Measurements from ENCODE around the gene ARMC10. TPM values are rescaled to one million over a fixed set of nuclear protein-coding genes. Genes with fewer than 3 reads are reported as not detected.
"Not testable (repeated sequence)": the region's sequence is repeated elsewhere in the genome, so short reads cannot be mapped to it uniquely, and the experiment has no call there.

The ARMC10 gene
- total RNA-seq: 10 to 100 TPM; 16.2 to 31.2 (median 23.6) TPM
- 10 to 100 TPM in 1 of 2 donors, 1 to 10 TPM in 1; 9.9 to 21.9 TPM for polyA plus RNA-seq
- long read RNA-seq, donor 1, transcript ARMC10-209 (5 exons, 2,347 nt): minor isoform, 8 of 50 reads
- long read RNA-seq, donor 1, transcript ARMC10-208 (6 exons, 2,524 nt): major isoform, 33 of 50 reads
- long read RNA-seq, donor 1, transcript ARMC10-202 (7 exons, 2,635 nt): minor isoform, 5 of 50 reads
- long read RNA-seq, donor 1, partial matches to known transcripts: 0 of 50 reads
- long read RNA-seq, donor 1, other reads (novel, unspliced or antisense): 4 of 50 reads
- long read RNA-seq, donor 2, transcript ARMC10-208 (6 exons, 2,524 nt): major isoform, 23 of 44 reads
- long read RNA-seq, donor 2, transcript ARMC10-202 (7 exons, 2,635 nt): minor isoform, 8 of 44 reads
- long read RNA-seq, donor 2, partial matches to known transcripts: 1 of 44 reads
- long read RNA-seq, donor 2, other reads (novel, unspliced or antisense): 12 of 44 reads
- long read RNA-seq, donor 3, partial matches to known transcripts: 0 of 8 reads
- long read RNA-seq, donor 3, other reads (novel, unspliced or antisense): 5 of 8 reads

DNA sequence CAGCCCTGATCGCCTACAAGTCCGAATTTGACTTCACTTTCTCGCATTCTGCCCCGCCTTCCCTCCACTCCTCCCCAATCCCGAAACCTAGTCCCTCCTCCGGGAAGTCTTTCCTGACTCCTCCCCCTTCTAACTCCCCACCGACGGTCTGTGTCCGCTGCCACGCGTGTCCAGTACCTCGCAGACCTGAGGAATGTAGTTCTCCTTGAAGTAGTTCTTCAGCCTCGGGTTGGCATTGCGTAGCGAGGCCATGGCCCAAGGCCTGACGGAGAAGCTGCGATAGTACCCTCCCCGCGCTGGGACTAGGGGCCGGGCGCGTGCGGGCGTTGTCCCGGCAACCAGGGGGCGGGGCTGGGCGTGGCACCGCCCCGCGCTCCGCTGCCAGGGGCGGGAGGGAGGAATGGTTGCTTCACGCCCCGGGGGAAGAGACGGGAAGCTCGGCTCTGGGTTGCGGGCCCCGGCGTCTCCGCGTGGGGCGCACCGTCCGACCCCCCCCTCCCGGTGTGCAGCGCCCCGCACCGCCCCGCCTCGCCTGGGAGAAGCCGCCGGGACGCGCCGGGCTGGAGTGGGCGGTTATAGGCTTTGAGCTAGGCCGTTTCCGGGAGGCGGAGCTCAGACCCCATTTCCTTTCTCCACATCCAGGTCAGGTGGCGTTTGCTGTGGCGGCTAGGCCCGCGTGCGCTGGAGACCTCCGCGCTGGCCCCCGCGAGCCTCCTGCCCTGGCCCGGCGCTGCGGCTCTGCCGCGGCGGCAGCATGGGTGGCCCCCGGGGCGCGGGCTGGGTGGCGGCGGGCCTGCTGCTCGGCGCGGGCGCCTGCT is at the start of gene ARMC10, which contains the start of gene FBXL13:
Gene ARMC10 (plus strand): TSS at position 622 of the 818 bp plus-strand sequence. CDS start 133 bp downstream, at position 755.
Gene FBXL13 (minus strand): TSS at position 278 of the 818 bp plus-strand sequence.
- Histone ChIP-seq H3K27ac (peak within 1 kb of the TSS; percentile 87 to 97 (median 92)), H3K36me3 (peaks cover 0 to 11% (median 0%) of the 10 kb centered on the region in 9 donors), H3K27me3 (no peaks in the 10 kb centered on the region), H3K9me3 (no peaks in the 10 kb centered on the region), H3K4me1 (peaks cover 0 to 31% (median 18%) of the 10 kb centered on the region in 9 donors), H3K4me3 (peak within 1 kb of the TSS; percentile 67 to 91 (median 76))
- peak; percentile 90 to 92 for DNase-seq
- TF ChIP-seq, protein P1, sequence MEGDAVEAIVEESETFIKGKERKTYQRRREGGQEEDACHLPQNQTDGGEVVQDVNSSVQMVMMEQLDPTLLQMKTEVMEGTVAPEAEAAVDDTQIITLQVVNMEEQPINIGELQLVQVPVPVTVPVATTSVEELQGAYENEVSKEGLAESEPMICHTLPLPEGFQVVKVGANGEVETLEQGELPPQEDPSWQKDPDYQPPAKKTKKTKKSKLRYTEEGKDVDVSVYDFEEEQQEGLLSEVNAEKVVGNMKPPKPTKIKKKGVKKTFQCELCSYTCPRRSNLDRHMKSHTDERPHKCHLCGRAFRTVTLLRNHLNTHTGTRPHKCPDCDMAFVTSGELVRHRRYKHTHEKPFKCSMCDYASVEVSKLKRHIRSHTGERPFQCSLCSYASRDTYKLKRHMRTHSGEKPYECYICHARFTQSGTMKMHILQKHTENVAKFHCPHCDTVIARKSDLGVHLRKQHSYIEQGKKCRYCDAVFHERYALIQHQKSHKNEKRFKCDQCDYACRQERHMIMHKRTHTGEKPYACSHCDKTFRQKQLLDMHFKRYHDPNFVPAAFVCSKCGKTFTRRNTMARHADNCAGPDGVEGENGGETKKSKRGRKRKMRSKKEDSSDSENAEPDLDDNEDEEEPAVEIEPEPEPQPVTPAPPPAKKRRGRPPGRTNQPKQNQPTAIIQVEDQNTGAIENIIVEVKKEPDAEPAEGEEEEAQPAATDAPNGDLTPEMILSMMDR (IDR thresholded peaks at IDR 0.05): peak in 6 of 9 donors; percentile 11 to 57 (median 38)
- ATAC-seq: peak; percentile 95 to 98 (median 97)
- 0 to 2% methylated on average over 80 to 83 of the region's 83 CpGs for WGBS, 2 donors
- intact Hi-C loops (cut with DNase I): loop anchor here in 4 of 10 donors (1.0 to 10.0 kb wide), 4 partner anchors 70 to 327 kb away; partner anchors contain the start of genes FAM185A (in 3 of the 4) and NAPEPLD (in 3 of the 4)

DNA sequence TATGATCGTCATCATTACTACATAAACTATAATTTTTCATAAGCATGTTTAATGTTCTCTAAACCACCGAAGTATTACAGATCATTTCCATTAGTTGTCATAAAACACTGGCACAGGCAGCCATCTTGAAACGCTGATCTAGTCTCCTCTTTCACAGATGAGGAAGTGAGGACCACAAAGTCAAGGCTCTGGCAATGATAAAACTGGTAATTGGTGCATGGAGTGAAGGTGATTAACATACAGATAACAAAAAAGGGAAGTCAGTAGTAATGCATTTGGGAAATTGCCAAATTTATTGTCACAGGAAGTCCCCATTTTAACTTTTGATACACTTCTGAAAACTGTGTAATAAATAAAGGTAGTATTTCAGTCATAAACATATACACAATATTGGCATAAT is 49.6 kb upstream of the ARMC10 start:
- intact Hi-C loops (cut with DNase I): no loop called here
- ATAC-seq: no peak
- Histone ChIP-seq H3K4me1 (no peaks in the 10 kb centered on the region), H3K27me3 (no peaks in the 10 kb centered on the region), H3K9me3 (peaks cover 0 to 13% (median 0%) of the 10 kb centered on the region in 11 donors), H3K4me3 (no peak overlapping the region), H3K27ac (no peak overlapping the region), H3K36me3 (no peaks in the 10 kb centered on the region)
- DNase-seq: no peak
- 80 to 81% methylated on average over 3 of the region's 3 CpGs for WGBS, 2 donors
- TF ChIP-seq, protein P1 (IDR thresholded peaks at IDR 0.05): no peak

DNA sequence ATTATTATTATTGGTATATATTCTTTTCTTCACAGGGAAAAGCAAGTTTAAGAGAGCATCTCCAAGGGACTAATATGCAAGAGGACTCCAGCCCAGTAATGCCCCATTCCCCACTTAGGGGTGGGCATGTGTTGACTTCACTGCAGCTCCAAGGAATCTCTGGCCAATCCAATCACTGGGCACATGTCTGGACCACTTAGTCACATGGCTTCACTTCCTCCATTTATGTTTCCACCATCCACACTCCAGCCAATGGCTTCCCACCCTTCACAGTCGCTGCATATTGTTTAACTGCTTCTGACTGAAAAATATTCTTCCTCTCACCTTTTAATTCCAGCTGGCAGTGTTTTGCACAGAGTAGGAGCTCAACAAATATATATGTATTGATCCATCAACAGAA is 43.9 kb upstream of the ARMC10 start:
- Histone ChIP-seq H3K9me3 (no peaks in the 10 kb centered on the region), H3K36me3 (no peaks in the 10 kb centered on the region), H3K27me3 (no peaks in the 10 kb centered on the region), H3K4me1 (no peaks in the 10 kb centered on the region), H3K27ac (no peak overlapping the region), H3K4me3 (no peak overlapping the region)
- TF ChIP-seq, protein P1 (IDR thresholded peaks at IDR 0.05): no peak
- WGBS, 2 donors: 86 to 96% methylated on average over 1 of the region's 1 CpG
- DNase-seq (no peak), ATAC-seq (no peak)
- intact Hi-C loops (cut with DNase I): no loop called here

DNA sequence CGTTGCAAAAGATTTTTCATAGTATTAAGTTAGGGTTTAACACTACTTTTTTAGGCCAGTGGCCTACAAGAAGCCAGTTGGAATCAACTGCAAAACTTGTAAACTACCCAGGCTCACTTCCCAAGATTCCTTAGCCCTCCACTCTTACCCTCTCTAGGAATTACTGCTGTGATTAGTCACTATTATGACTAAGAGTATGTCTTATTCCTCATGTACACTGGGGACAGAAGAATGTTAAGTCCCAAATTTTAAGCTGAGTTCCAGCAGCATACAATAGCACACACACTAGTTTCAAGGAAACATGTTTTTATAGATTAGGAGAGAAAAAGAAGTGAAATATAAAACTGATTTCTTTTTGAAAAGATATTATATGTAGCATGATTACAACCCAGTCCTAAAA is 43.2 kb upstream of the ARMC10 start:
- DNase-seq (no peak), ATAC-seq (no peak)
- Histone ChIP-seq H3K27me3 (no peaks in the 10 kb centered on the region), H3K36me3 (no peaks in the 10 kb centered on the region), H3K4me1 (no peaks in the 10 kb centered on the region), H3K4me3 (no peak overlapping the region), H3K27ac (no peak overlapping the region), H3K9me3 (no peaks in the 10 kb centered on the region)
- intact Hi-C loops (cut with DNase I): no loop called here
- TF ChIP-seq, protein P1 (IDR thresholded peaks at IDR 0.05): no peak
- 65 to 85% methylated on average over 1 of the region's 1 CpG for WGBS, 2 donors

DNA sequence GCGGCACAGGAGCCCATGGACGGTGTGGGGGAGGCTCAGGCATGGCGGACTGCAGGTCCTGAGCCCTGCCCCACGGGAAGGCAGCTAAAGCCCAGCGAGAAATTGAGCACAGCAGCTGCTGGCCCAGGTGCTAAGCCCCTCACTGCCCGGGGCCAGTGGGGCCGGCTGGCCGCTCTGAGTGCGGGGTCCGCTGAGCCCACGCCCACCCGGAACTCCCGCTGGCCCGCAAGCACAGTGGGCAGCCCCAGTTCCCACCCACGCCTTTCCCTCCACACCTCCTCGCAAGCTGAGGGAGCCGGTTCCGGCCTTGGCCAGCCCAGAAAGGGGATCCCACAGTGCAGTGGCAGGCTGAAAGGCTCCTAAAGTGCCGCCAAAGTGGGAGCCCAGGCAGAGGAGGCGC is 40.6 kb upstream of the ARMC10 start:
- DNase-seq; ATAC-seq; H3K9me3 ChIP-seq; H3K27ac ChIP-seq; H3K4me1 ChIP-seq; H3K4me3 ChIP-seq; H3K27me3 ChIP-seq; intact Hi-C loops (cut with DNase I); H3K36me3 ChIP-seq: not testable (repeated sequence)
- WGBS, 2 donors: 89 to 95% methylated on average over 20 of the region's 20 CpGs

All from heart right ventricle (tissue), 16 donors.